Sigmoid colon (tissue), 7 donors: ENCODE results near the gene TNS1. TPM values are rescaled to one million over a fixed set of nuclear protein-coding genes. Genes with fewer than 3 reads are reported as not detected.

ENCODE experiments used
- DNase-seq: peaks from one replicate; pipeline ENCODE4 v3.0.0-alpha.2; 2019
- H3K27ac ChIP-seq, 4 donors: fragments of 200-600 bp; sonication (generic); one replicate each; pipeline ENCODE4 v1.5.1; 2016 to 2019; ENCODE audit warnings: mild to moderate bottlenecking in 1 of 4
- H3K27me3 ChIP-seq, 3 donors: fragments of 200-600 bp; sonication (generic); one replicate each; pipeline ENCODE4 v1.5.1; 2019; ENCODE audit warnings: mild to moderate bottlenecking in 1 of 3
- H3K36me3 ChIP-seq, 4 donors: fragments of 200-600 bp; sonication (generic); one replicate each; pipeline ENCODE4 v1.5.1; 2016 to 2019
- H3K4me1 ChIP-seq, 4 donors: fragments of 200-600 bp; sonication (generic); one replicate each; pipeline ENCODE4 v1.5.1; 2017 to 2019
- H3K4me3 ChIP-seq, 4 donors: fragments of 200-600 bp; sonication (generic); one replicate each; pipeline ENCODE4 v1.5.1; 2017 to 2019; ENCODE audit warnings: mild to moderate bottlenecking in 2 of 4, moderate library complexity in 1 of 4
- H3K9me3 ChIP-seq, 4 donors: fragments of 200-600 bp in 3 of 4; sonication (generic) in 3 of 4; one replicate each; pipeline versions ENCODE4 v1.5.1 to v1.6.1; 2013 to 2019
- EP300 ChIP-seq, 4 donors: sonication (generic); formaldehyde crosslinking; IDR thresholded peaks; one replicate each; pipeline ENCODE4 v1.6.1; 2017; ENCODE audit warnings: antibody characterized with exemption in 4 of 4
- POLR2A ChIP-seq, 2 donors: fragments of 450-650 bp; IDR thresholded peaks; one replicate each; pipeline ENCODE4 v1.6.1; 2016; ENCODE audit warnings: antibody characterized with exemption in 2 of 2, mild to moderate bottlenecking in 2 of 2, moderate library complexity in 2 of 2
- POLR2AphosphoS5 ChIP-seq, 4 donors: sonication (generic); formaldehyde crosslinking; IDR thresholded peaks; one replicate each; pipeline ENCODE4 v1.6.1; 2017; ENCODE audit warnings: antibody characterized with exemption in 4 of 4
- WGBS, 2 donors: extraction: QIAGEN DNeasy Blood & Tissue Kit; methylation state at CpG; one replicate each; pipeline ENCODE4 v1.1.7; 2013; 5-methylcytosine and 5-hydroxymethylcytosine counted together
- intact Hi-C: fragments of 100-400 bp; cut with DNase I; formaldehyde crosslinking; loops from one replicate; pipeline ENCODE4 v1.15.1; 2023
- polyA plus RNA-seq, 3 donors: library from polyadenylated mRNA; stranded (reverse); fragments of 200-250 nt; gene quantifications; one replicate each; pipeline ENCODE4 v1.2.3, GENCODE V29; 2013
- total RNA-seq, 4 donors: library from RNA; depleted of rRNA; stranded (reverse); fragments of >200 nt; gene quantifications; one replicate each; pipeline ENCODE4 v1.1.0, GENCODE V29; 2016
- TF ChIP-seq, protein P1 (sequence below), 4 experiments: fragments of 450-650 bp in 3 of 4; fragments of 200-600 bp in 1 of 4; IDR thresholded peaks; one replicate each; pipeline ENCODE4 v1.5.1; 2016 to 2019; ENCODE audit warnings: antibody characterized with exemption in 4 of 4, mild to moderate bottlenecking in 3 of 4, moderate library complexity in 2 of 4
- donor health status: healthy with polysubstance abuse.
- donor health status: Bipolar disorder and iron deficiency.
- donor health status: healthy.

Gene TNS1
- total and polyA plus RNA-seq, 7 donors = 3.7 to 1,607 (median 444) TPM

DNA sequence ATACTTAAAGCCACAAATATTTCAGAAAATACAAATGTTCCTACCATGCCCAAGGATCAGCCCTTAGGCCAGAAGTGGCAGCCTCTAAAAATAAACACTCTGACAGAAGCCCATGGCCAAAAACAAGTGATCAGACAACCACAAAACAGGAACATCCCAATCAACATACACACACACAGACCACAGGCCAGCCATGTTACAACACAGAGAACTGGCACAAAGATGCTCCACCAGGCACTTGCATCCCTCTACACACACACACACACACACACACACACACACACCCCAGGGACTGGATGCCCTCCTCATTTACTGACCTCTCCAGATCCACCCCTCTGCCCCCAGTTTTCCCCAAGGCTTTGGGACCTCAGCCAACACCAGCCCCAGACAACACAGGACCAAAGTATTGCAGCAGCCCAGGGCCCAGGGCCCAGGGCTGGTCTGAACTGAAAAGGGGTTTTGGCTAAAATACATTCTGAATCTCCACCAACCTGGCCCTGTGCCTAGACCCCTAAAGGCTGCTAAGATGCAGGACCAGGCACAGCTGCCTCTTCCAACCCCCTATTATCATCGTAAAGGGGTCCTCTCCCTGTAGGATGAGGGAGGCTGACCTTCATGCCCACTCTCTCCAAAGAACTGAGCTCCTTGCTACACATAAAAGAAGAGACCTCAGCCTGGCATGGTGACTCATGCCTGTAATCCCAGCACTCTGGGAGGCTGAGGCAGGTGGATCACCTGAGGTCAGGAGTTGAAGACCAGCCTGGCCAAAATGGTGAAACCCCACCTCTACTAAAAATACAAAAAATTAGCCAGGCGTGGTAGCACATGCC lies 151.4 kb downstream of the TNS1 start:
- Histone ChIP-seq H3K27me3 (no peaks in the 10 kb centered on the region), H3K27ac (peak overlapping the region; percentile 83 to 98 (median 92)), H3K36me3 (peaks cover 34 to 80% (median 57%) of the 10 kb centered on the region in 4 donors), H3K4me3 (peak overlapping the region in 1 of 4 donors; percentile 0), H3K4me1 (peaks cover 0 to 100% (median 99%) of the 10 kb centered on the region in 4 donors), H3K9me3 (no peaks in the 10 kb centered on the region)
- WGBS, 2 donors = 84 to 87% methylated on average over 2 of the region's 2 CpGs
- peak; percentile 86 for DNase-seq
- no peak for TF ChIP-seq EP300 (IDR thresholded peaks at IDR 0.05)
- peak in 2 of 4 donors; percentile 21 to 27 for TF ChIP-seq POLR2AphosphoS5 (IDR thresholded peaks at IDR 0.05)
- intact Hi-C loops = loop anchor here (2.0 kb wide), 1 partner anchor 15 kb away; no protein-coding TSS in a partner anchor

DNA sequence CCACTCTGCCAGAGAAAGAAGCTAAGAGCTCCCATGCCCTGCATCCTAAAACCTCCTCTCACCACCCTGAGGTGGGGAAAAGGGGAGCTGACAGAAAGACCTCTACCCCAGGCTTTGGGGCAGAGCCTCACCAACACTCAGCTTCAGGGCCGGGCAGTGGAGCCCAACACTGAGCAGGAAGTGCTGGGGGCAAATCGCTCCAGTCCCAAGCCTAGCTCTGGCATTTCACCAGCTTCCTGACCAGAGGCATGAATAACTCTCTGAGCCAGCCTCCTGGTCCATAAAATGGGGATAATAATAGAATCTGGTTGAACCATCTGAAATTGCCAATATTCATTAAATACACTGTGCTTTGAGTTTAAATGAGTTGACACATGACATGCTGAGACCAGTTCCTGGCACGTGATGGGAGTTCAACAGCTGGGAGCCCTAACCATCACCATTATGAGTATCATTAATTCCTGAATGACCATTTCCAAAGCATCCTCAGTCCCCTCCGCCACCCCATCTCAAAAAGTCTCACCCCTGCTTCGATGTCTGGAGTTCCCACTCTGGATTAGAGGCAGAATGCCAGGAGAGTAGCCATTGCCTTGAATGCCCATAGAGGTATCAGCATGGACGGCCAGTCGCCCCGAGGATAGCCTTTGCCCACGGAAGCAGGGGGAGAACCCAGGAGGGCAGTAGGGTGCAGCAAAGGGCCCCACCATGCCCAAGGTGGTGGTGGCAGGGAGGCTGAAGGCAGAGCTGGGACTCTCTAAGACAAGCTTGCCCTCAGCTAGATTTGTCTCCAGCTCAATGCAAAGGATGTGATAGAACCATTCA lies 153.4 kb downstream of the TNS1 start:
- peak overlapping the region; percentile 83 to 98 (median 92) for H3K27ac ChIP-seq
- no peaks in the 10 kb centered on the region for H3K27me3 ChIP-seq
- H3K4me1 ChIP-seq = peaks cover 0 to 100% (median 99%) of the 10 kb centered on the region in 4 donors
- 84 to 86% methylated on average over 9 of the region's 9 CpGs for WGBS, 2 donors
- intact Hi-C loops = no loop called here
- peaks cover 30 to 77% (median 62%) of the 10 kb centered on the region in 4 donors for H3K36me3 ChIP-seq
- peaks cover 0 to under 1% (median 0%) of the 10 kb centered on the region in 4 donors for H3K9me3 ChIP-seq
- TF ChIP-seq POLR2A (IDR thresholded peaks at IDR 0.05) = no peak
- TF ChIP-seq, protein P1, sequence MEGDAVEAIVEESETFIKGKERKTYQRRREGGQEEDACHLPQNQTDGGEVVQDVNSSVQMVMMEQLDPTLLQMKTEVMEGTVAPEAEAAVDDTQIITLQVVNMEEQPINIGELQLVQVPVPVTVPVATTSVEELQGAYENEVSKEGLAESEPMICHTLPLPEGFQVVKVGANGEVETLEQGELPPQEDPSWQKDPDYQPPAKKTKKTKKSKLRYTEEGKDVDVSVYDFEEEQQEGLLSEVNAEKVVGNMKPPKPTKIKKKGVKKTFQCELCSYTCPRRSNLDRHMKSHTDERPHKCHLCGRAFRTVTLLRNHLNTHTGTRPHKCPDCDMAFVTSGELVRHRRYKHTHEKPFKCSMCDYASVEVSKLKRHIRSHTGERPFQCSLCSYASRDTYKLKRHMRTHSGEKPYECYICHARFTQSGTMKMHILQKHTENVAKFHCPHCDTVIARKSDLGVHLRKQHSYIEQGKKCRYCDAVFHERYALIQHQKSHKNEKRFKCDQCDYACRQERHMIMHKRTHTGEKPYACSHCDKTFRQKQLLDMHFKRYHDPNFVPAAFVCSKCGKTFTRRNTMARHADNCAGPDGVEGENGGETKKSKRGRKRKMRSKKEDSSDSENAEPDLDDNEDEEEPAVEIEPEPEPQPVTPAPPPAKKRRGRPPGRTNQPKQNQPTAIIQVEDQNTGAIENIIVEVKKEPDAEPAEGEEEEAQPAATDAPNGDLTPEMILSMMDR (IDR thresholded peaks at IDR 0.05) = no peak
- no peak for TF ChIP-seq POLR2AphosphoS5 (IDR thresholded peaks at IDR 0.05)
- no peak for TF ChIP-seq EP300 (IDR thresholded peaks at IDR 0.05)
- no peak for DNase-seq
- H3K4me3 ChIP-seq = no peak overlapping the region

DNA sequence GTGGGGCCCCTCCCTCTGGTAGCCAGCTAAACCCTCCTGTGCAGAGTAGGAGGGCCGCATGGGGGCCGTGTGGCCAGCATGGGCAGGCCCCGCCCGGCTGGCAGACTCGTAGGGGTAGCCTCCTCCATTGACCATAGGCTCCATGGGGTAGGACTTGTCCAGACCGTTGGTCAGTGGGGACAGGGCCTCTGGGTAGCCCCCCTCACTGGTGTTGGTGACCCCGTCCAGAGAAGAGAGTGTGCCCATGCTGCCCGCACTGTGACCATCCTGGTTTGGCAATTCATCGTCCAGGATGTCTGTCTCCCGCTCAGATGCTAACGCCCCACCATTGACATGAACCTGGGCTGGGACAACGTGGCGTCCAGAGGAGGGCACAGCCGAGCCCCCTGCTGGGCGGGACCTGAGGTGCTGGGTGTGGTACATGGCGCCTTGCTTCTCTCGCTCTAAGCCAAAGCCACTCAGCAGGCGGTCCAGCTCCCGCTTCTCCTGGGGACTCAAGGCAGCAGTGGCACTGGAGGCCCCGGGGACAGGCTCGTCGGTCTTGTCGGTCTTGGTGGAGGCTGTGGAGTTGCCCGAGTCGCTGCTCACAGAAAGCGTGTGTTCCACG lies 154.3 kb downstream of the TNS1 start:
- H3K27ac ChIP-seq = peak overlapping the region; percentile 83 to 98 (median 92)
- 95% methylated on average over 27 of the region's 27 CpGs for WGBS, 2 donors
- H3K9me3 ChIP-seq = peaks cover 0 to 2% (median 0%) of the 10 kb centered on the region in 4 donors
- peaks cover 0 to 100% (median 99%) of the 10 kb centered on the region in 4 donors for H3K4me1 ChIP-seq
- no peak for DNase-seq
- no peaks in the 10 kb centered on the region for H3K27me3 ChIP-seq
- intact Hi-C loops = no loop called here
- no peak overlapping the region for H3K4me3 ChIP-seq
- TF ChIP-seq POLR2A (IDR thresholded peaks at IDR 0.05) (no peak), EP300 (IDR thresholded peaks at IDR 0.05) (no peak), POLR2AphosphoS5 (IDR thresholded peaks at IDR 0.05) (peak in 3 of 4 donors; percentile 23 to 41 (median 39))
- TF ChIP-seq, protein P1 (IDR thresholded peaks at IDR 0.05) = no peak
- peaks cover 30 to 73% (median 60%) of the 10 kb centered on the region in 4 donors for H3K36me3 ChIP-seq

DNA sequence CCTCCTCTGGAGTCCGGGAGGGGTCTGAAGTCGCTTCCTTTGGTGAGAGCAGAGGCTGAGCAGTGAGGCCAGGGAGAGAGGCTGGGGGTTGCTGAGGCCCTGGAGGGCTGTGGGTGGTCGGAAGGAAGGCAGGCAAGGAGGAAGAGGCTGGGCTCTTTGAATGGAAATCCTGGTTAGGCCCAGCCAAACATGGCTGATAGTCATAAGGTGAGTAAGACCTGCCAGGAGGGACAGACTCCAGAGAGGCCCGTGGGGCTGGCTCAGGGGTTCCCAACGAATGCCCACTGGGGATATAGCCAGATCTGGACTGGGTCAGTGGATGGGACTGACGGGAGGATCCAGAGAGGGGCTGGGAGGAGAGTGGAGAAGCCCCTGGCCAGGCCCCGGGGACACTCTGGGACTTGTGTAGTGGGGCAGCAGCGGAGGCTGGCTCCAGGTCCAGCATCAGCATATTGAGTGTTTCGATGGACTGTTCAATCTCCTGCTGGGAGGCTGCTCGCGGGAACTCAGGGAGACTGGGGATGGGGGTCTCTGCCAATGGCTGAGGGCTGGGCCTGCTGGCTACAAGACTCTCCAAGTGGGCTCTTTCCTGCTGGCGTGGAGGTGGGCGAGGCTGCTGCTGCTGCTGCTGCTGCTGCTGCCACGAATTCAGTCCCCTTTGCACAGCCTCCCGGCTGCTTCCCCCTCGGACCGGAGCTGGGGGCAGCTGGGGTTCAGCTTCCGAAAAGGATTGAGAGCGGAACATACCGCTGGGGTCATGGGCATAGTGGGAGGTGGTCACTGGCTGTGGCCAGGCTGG lies 155.0 kb downstream of the TNS1 start:
- no peak for DNase-seq
- Histone ChIP-seq H3K9me3 (peaks cover 0 to 2% (median 0%) of the 10 kb centered on the region in 4 donors), H3K4me1 (peaks cover 0 to 100% (median 99%) of the 10 kb centered on the region in 4 donors), H3K36me3 (peaks cover 30 to 69% (median 59%) of the 10 kb centered on the region in 4 donors), H3K27ac (peak overlapping the region; percentile 83 to 98 (median 92)), H3K4me3 (no peak overlapping the region), H3K27me3 (no peaks in the 10 kb centered on the region)
- intact Hi-C loops = no loop called here
- 89 to 90% methylated on average over 20 of the region's 20 CpGs for WGBS, 2 donors
- TF ChIP-seq POLR2AphosphoS5 (IDR thresholded peaks at IDR 0.05) = peak in 3 of 4 donors; percentile 6 to 24 (median 7)
- no peak for TF ChIP-seq POLR2A (IDR thresholded peaks at IDR 0.05)

DNA sequence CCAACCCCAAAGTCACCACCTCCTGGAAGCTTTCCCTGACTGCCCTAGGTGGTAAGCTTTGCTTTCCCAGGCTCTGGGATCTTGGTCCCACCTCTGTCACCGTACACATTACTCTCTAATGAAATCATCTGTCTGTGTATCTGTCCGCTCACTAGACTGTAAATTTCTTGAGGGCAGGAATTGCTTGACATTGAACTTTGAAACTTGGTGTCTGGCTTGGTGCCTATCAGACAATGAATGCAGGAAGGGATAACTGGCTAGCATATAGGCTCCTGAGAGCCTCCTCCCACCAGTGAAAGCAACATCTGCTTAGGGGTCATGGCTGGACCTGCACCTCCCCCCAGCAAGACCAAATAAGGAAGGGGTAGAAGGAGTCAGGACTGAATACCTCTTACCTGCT lies 155.7 kb downstream of the TNS1 start:
- DNase-seq = no peak
- TF ChIP-seq POLR2A (IDR thresholded peaks at IDR 0.05) = no peak
- TF ChIP-seq POLR2AphosphoS5 (IDR thresholded peaks at IDR 0.05) = peak in 1 of 4 donors; percentile 2
- WGBS, 2 donors = 90 to 94% methylated on average over 2 of the region's 2 CpGs
- no peak overlapping the region for H3K4me3 ChIP-seq
- H3K36me3 ChIP-seq = peaks cover 30 to 69% (median 58%) of the 10 kb centered on the region in 4 donors
- H3K27ac ChIP-seq = peak overlapping the region; percentile 83 to 98 (median 92)
- H3K9me3 ChIP-seq = peaks cover 0 to 2% (median 0%) of the 10 kb centered on the region in 4 donors
- H3K4me1 ChIP-seq = peaks cover 0 to 100% (median 99%) of the 10 kb centered on the region in 4 donors
- intact Hi-C loops = no loop called here
- H3K27me3 ChIP-seq = no peaks in the 10 kb centered on the region
